Measurements from ENCODE around the gene PRL.

- no peak for TF ChIP-seq EP300 (IDR thresholded peaks at IDR 0.05; ENCODE audit: borderline replicate concordance in 1 of 2, low read depth in 2 of 2, low read length in 2 of 2)
- no peak for TF ChIP-seq CHD2 (IDR thresholded peaks at IDR 0.05; ENCODE audit: low read length)
- no peak for TF ChIP-seq BRCA1 (IDR thresholded peaks at IDR 0.05; ENCODE audit: low read depth, low read length)
- TF ChIP-seq GABPA (IDR thresholded peaks at IDR 0.05; ENCODE audit: borderline replicate concordance, insufficient read depth, low read length), result no peak
- TF ChIP-seq CTCF (IDR thresholded peaks at IDR 0.05; ENCODE audit: control extremely low read depth in 1 of 3, insufficient read depth in 1 of 3, low read depth in 1 of 3, low read length in 3 of 3), result no peak
These were observed 28.6 kb upstream of the PRL start for GRCh38 chr6:22325481-22325880.
